GM20431 (cell line): ENCODE results near the gene TMEM179.
"Not testable (repeated sequence)": the region's sequence is repeated elsewhere in the genome, so short reads cannot be mapped to it uniquely, and the experiment has no call there.

ENCODE experiments used
- in situ Hi-C: fragments of 300-500 bp; cut with MseI, MboI; formaldehyde crosslinking; loops from one replicate; pipeline ENCODE4 v1.15.0; 2020; ENCODE audit warnings: low sequenced_read_pairs; ENCODE audit not compliant: unreplicated experiment

Gene TMEM179

DNA sequence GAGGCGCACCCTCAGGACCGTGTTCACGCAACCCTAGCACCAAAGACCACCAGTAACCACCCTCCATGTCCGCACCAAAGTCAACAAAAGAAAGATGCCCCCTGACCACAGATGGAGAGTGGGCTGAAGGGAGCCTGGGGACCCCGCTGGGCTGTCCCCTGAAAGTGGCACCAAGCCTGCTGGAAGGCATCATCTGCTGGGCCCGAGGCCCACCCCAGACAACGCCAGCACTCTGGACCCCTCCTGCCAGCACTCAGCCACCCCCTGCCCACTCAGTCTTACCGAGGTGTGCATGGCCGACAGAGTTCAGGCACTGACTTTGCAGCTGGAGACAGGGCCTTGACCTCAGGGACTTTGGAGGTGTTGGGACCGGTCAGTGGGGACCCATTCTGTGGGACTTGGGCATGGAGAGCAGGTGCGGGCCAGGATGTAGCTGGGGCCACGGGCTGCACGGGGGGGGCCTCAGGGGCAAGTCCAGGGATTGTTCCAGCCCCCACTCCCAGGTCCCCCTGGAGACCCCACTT is 34.4 kb upstream of the TMEM179 start:
- in situ Hi-C loops: no loop called here

DNA sequence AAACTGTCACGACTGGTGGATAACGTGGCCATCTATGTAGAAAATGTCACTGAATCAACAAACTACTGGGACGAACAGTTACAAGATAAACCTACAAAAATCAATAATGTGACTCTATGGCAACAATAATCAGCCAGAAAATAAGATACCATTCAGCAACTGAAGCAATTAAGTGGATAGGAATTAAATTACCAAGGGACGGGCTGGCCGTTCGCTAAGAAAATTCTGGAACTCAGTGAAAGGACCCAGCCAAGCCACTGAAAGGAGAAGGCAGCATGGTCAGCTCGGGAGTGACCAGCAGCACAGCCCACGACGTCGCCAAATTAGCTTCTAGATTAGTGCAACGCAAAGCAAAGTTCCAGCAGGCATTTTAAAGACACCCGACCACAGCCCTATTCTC is 33.6 kb upstream of the TMEM179 start:
- in situ Hi-C loops: no loop called here

DNA sequence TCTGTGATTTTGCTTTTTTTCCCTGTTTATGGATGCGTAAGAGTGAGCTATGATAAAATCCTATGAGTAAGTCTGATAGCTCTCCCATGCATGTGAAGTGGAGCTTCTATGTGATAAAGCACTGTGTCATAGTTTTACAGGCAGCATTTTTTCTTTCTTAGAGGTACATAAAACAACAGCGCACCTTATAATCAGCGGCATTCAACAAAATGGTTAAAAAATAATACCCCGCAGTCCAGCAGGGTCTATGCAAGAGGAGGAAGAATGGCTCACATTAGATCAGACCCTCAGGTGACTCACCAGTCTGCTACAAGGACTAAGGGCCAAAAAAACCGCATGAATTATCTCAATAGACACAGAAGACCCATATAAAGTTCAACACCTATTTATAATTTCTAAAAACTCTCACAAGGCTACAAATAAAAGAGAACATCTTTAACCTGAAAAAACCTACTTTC is 33.0 kb upstream of the TMEM179 start:
- in situ Hi-C loops: no loop called here

DNA sequence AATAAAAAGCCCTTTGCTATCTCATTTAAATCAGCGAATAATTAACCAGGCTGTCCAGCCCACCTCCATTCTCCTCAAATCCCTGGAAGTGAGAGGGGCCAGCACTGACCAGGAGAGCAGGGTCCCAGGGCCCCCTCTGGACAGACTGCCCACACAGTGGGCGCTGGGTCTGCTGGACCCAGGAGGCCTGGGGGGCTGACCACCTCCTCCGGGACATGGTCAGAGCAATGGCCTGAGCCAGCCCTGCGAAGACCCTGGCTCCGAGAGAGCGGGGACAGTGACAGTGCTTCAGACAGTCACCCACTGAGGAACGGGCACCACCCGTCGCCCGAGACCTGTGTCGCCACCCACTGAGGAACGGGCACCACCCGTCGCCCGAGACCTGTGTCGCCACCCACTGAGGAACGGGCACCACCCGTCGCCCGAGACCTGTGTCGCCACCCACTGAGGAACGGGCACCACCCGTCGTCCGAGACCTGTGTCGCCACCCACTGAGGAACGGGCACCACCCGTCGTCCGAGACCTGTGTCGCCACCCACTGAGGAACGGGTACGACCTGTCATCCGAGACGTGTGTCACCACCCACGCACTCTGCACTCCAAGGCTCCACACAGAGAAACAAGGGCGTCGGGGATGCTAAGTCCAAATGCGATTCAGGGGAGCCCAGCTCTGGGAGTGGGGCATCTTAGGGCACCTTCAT is 32.4 kb upstream of the TMEM179 start:
- in situ Hi-C loops: not testable (repeated sequence)

DNA sequence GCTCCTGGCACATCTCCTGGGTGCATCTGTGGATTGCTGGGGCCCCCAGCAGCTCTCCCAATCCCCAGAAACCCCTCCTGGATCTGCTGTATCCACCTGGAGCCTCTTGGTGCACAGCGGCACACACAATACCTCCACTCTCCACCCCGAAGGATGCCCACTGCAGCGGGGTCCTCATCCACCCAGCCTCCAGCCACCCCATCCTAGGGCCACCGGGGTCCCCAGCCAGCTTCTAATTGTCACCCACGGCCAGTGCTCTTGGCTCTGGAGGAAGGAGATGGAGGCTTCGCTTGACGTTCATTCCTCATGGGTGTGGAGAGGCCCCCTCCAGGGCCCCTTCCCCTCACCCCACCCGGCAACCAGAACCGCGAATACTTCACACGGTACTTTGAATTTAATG is 31.6 kb upstream of the TMEM179 start:
- in situ Hi-C loops: no loop called here

DNA sequence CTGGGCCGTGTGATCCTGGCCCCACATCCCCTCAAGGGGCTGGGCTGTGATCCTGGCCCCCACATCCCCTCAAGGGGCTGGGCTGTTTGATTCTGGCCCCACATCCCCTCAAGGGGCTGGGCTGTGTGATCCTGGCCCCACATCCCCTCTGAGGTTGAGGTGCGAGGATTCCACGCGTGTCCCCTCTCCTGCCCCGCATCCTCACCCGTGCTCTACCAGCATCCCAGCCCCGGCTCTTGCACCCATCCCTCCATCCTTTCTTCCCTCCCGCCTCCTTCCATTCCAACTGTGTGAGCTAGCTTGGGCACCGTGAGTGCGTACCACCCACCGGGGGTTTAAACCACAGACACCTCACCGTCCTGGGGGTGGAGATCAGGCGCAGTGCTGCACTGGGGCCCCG is 31.1 kb upstream of the TMEM179 start:
- in situ Hi-C loops: no loop called here

DNA sequence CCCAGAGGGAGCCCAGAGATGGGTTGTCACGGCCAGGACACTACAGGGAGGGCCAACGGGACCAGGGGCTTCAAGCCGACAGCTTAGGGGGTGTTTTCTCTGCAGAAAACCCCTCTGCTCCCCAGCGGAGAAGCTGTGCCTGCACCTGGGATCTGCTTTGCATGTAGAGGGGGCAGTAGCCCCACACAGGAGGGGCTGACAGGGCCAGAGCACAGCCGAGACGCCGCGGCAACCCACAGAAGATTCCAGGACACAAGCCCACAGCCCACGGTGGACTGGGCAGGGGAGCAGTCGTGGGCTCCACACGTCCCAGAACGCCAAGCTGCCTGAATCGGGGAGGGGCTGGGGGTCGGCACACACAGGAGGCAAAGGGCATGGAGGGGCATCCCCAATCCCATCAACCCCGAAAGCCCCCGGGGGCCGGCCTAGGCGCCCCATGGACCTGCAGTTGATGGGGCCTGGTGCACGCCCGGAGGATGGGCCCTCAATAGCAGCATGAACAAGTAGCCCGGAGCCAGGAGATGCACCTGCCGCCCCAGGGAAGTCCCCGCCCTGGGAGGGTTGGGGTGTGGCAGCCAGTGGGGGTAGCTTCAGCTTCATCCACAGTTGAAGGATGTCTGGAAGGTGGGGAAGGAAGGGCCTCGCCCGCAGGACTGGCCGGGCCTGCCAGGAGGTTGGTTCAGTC is 30.5 kb upstream of the TMEM179 start:
- in situ Hi-C loops: no loop called here

DNA sequence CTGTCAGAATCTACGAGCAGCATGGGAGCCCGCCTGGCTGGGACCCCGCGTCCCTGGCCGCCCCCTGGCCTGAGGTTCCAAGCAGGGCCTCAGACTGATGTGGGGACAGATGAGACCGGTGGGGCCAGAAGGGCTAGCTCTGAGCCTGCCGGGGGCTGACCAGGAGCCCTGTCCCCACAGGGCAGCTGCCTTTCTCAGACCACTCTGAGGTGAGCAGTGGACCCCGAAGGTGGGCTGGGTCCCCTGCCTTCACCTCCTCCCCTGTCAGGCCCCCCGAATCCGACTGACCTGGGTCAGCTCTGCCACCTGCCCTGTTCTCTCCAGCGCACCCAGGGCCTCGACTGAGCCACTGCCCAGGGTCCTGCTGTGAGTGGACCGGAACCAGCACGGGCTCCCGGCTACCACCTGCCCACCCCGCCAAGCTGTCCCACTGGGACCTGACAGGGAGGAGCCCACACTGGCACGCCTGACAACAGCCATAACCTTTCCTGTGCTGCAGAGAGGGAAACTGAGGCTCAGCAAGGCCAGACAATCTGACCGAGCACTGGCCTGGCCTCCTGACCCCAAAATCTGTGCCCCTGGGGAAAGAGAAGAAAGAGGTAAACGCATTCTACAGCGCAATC is 29.7 kb upstream of the TMEM179 start:
- in situ Hi-C loops: no loop called here

DNA sequence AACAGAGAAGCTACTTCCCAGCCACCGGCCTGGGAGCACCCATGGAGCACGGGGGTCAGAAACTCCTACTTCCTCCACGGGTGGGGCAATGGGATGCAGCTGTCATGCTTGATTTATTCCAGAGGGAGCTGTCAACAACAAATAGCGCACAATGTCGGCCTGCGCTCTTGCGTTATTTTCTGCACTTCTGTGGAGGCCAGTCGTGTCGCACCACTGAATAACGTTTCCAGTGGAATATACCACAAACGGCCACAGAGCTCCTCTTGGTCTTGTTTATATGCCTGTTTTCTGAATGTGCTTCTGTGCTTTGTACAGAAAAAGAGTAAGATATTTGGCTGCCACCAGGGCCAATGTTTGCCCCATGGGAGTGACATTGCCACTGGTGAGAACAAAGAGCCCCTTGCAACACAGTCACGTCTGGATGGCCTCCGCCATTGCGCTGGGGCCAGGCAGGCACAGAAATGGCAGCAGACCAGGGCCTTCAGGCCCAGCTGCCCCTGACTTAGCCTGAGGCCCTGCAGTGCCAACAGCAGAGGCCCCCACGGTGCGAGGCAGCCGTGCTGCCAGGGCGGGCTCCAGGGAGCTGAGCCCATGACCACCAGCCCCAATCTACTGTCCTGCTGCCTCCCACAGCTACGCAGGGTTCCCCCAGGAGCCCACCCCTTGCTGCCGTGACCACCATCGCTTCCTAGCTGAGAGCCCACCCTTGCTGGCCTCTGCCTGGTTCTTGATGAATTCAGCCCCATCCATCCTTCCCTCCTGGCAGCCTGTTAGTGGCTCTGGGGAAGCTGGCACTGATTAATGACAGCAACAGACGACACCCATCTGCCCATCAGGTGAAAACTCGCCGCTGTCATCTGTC is 28.9 kb upstream of the TMEM179 start:
- in situ Hi-C loops: no loop called here

DNA sequence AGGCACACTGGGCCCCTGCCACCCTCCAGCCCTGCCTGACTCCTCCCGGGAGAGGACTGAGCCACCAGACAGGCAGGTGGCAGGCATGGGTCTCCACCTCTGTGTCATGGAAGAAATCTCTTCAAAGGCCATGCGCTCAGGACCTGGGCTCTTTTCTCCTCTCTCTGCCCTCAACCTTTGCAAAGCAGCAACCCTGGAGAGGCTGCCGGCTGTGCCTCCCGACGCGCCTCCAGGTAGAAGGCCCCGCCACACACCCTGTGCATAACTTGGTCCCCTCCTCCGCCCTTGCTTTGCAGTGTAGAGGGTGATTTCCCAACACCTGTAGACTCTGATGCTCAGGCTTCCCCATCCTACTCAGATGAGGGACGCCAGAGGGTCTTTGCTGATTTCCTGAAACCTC is 28.2 kb upstream of the TMEM179 start:
- in situ Hi-C loops: no loop called here

DNA sequence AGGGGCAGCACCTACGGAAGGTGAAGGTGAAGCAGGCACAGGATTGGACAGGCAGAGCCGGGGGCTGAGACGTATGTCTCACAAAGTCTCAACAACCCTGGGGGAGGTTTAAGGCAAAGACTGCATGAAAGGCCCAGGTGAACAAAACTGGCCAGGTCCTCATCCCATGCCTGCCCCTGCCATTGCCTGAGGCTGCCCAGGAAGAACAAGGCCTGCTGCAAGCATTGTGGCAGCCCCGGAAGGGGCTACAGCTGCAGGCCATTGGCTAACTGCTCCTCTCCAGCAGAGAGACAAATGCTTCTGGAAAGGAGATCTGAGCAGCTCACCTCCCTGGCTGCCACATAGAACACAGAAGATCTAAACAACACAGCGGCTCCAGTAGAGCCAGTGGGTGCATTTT is 20.4 kb upstream of the TMEM179 start:
- in situ Hi-C loops: no loop called here

DNA sequence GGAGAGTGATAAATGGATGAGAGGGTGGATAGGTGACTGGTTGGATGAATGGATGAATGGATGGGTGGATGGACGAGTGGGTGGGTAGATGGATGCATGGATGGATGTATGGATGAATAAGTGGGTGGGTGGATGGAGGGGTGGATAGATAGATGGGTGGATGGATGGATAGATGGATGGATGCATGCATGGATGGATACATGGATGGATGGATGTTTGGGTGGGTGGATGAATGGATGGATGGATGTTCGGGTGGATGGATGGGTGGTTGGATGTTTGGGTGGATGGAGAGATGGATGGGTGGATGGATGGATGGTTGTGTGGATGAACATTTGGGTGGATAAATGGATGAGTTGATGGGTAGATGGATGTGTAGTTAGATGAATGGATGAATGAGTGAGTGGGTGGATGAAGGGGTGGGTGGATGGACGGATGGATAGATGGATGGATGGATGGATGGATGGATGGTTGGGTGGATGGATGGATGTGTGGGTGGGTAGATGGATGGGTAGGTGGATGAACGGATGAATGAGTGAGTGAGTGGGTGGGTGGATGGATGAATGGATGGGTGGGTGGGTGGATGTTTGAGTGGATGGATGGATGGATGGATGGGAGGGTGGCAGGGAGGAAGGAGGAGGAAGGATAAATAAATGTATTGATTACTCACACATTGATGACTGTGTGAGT is 9.7 kb upstream of the TMEM179 start:
- in situ Hi-C loops: no loop called here

DNA sequence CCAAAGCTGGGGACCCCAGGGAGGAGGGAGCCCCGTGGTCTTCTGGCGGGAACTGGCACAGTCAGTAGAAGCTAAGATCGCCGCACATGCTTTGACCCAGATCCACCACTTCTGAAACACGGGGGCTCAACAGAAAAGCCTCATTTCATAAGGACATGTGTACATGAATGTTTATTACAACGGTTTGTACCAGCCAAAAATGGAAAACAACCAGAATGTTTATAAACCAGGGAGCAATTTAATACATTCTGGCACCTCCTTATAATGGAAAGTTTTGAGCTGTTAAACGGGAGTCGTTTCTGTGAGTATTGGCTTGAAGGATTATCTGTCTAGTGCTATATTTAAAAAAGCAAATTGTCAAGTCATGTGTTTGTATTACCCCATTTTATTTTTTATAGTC is 7.3 kb upstream of the TMEM179 start:
- in situ Hi-C loops: no loop called here

DNA sequence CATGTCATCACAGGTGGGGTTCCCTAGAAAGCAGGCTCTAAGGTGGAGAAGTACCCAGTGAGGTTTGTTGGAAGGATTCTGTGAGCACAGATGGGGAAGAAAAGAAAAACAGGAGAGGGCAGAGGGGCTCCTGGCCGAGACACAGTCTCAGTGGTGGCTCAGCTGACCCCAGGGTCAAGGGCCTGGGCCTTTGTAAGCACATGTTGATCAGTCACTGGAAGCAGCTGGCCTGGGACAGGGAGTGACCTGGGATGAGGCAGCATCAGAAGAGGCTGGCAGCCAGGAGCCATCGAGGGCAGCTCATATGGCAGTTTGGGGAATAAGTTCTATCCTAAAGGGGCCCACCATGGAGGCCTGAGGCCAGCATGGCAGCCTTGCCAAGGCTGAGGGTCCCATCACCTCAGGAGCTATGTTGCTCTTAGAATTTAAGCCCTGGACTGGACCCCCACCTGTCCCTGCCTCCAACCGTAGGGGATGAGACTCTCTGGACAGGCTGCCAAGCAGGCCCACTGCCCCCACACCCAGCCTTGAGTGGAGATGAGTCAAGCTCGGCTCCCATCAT is 6.3 kb upstream of the TMEM179 start:
- in situ Hi-C loops: no loop called here

DNA sequence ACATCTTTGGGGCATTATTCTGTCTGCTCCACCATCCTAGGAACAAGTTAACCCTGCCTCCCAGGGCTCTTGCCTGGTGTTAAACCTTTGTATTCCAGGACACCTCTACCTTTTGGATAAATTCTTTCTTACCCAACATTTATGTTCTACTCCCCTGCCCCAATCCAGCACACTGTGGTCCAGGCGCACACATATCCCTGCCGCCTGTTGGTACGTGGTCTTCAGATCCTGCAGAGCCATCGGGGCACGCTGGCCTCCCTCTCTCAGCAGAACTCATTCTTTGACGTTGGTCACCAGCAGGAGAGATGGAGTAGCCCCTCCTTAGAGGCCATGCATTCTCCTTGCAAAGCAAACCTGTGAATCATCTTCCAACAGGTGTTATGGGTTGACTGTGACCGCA is 5.1 kb upstream of the TMEM179 start:
- in situ Hi-C loops: no loop called here

DNA sequence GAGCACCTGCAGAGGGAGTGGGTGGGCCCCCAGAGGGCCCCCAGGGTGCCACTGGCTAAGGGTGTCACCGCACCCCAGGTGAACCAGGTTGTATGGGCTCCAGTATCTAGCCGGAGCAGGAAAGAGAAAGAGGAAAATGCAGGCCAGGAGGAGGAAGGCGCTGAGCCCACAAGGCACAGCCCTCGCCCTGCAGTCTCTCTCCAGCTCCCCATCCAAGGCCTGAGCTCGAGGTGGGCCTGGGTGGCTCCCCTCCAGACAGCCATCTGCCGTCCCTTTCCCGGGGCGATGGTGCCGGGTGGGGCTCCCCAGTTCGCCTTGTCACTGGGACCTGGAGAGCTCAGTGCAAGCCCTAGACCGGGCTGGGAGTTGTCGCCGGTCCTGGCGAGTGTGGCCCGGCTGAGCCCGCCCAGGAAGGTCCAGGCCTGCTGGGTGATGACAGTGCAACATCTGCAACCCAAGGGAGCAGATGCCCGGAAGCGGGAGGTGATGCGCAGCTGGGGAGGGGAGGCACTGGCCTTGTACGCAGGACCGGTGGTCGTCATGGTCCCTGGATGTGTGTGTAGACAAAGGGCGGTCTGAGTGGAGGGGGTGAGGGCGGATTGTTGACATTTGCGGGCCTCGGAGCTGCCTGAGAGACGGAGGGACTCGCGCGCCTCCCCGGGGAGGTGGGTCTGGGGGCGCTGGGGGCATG is 716 bp downstream of the TMEM179 start:
- in situ Hi-C loops: no loop called here

DNA sequence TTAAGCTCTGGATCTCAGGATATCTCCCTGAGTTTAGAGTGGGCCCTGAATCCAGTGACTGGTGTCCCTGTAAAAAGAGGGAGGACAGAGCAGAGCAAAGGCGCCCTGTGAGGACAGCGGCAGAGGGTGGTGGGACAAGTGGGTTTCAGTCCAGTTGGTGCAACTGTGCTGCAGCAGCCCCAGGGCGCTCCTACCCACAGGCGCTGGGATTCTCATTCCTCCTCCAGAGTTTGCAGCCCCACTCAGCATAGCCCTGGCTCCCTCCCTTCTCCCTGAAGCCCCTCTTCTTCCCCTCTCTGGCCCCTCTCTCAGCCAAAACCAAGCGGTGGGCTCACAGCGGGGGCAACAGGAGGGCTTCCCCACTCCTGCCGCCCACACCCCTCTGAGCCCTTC is 1.6 kb downstream of the TMEM179 start:
- in situ Hi-C loops: no loop called here

DNA sequence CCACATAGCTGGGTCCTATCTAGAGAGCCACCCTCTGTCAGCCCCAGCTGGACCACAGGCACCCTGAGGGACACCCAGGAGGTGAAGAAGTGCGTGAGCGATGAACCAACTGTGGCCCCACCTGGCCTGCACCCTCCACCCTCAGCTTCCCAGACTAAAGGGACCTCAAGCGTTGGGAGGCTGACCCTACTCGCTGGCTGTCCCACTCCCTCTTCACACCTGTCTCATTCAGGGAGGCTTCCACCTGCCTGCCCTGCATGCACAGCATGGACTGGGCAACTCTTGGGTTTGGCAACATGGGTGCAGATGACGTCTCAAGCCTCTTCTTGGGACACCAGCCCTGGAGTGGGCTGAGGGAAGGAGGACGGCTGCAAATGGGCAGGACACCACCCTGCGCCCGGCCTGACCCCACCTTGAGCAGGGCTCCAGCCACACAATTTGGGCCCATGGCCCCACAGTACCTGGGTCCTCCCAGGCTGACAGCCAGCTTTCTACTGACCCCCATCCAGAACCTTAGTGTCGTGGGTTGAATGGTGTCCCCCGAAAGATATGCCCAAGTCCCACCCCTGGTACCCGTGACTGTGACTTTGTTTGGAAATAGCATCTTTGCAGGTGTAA is 2.1 kb downstream of the TMEM179 start:
- in situ Hi-C loops: no loop called here

DNA sequence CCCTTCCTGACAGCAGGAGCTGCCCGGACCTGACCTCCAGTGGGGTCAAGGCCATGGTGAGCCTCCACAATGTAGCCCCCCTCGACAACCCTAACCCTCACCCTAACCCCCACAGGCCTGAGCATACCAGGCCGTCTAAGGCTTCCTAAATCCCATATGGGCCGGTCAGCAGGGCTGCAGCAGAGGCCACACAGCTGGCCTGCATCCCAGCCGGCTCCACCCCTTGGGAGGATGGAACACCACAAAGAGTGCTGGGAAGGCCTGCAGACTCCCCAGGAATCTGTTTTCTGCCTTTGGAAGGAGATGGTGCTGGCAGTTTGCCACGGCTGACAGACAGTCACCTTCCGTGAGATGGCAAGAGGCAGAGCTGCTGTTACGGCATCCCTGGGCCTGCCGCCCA is 2.8 kb downstream of the TMEM179 start:
- in situ Hi-C loops: no loop called here
